HepG2 (cell line): ENCODE data around the gene MROH2A. TPM values are rescaled to one million over a fixed set of nuclear protein-coding genes. Genes with fewer than 3 reads are reported as not detected.

Experiments used
- ATAC-seq: fragments of 200-7000 bp; cut with Tn5 transposase; 3 replicates; pipeline ENCODE4 v1.9.1; 2020; ENCODE audit warnings: mild to moderate bottlenecking, moderate library complexity
- BruUV-seq: library from RNA; stranded (reverse); fragments of 400-500 nt; replicated peaks from 2 replicates; lab custom pipeline; 2021; lab: Mats Ljungman, UMichigan
- CTCF ChIA-PET: fragments of 300-600 bp; formaldehyde crosslinking; extraction: SDS; loops from one replicate; lab custom pipeline; 2021; ENCODE audit warnings: low total read pairs, inconsistent platforms, low intra/inter-chr PET ratio; lab: Yijun Ruan, JAX
- POLR2A ChIA-PET: fragments of 350-600 bp; sonication (Branson Sonifier 250); formaldehyde crosslinking; loops from one replicate; lab custom pipeline; 2020; ENCODE audit warnings: antibody characterized with exemption, inconsistent platforms; lab: Yijun Ruan, JAX
- DNase-seq: peaks from one replicate; pipeline ENCODE4 v3.0.0-alpha.2; 2015; ENCODE audit warnings: low spot score
- FAIRE-seq: peaks from 3 replicates; lab custom pipeline; 2011; peaks lifted over from hg19 to GRCh38; lab: Jason Lieb, UNC
- H2AFZ ChIP-seq: one replicate; pipeline ENCODE4 v1.6.1; 2011; ENCODE audit warnings: low read length, inconsistent platforms
- H3K27ac ChIP-seq: fragments of 300-600 bp; 3 replicates; pipeline ENCODE4 v1.8.0; 2011; ENCODE audit warnings: mixed run types, mild to moderate bottlenecking, mixed read lengths, low read length, inconsistent platforms; ENCODE audit not compliant: insufficient read depth; ENCODE audit errors: extremely low read length
- H3K27me3 ChIP-seq, 2 experiments: fragments of 200-600 bp in 1 of 2; 2 replicates in 1 of 2; 3 replicates in 1 of 2; pipeline versions ENCODE4 v1.6.0 to v1.8.0; 2011; ENCODE audit warnings: low read length in 2 of 2, mild to moderate bottlenecking in 2 of 2, moderate library complexity in 2 of 2, inconsistent platforms in 1 of 2; ENCODE audit not compliant: insufficient read depth in 2 of 2, control insufficient read depth in 1 of 2
- H3K36me3 ChIP-seq, 2 experiments: fragments of 200-600 bp in 1 of 2; replicated peaks in 1 of 2; 2 replicates in 1 of 2; 3 replicates in 1 of 2; pipeline versions ENCODE4 v1.5.1 to v1.8.0; 2011; ENCODE audit warnings: low read length in 2 of 2, inconsistent platforms in 1 of 2; ENCODE audit not compliant: insufficient read depth in 2 of 2, control insufficient read depth in 1 of 2
- H3K4me1 ChIP-seq: 2 replicates; pipeline ENCODE4 v1.5.1; 2012; ENCODE audit warnings: low read length, inconsistent platforms; ENCODE audit not compliant: insufficient read depth
- H3K4me2 ChIP-seq: 2 replicates; pipeline ENCODE4 v1.6.0; 2011; ENCODE audit warnings: low read depth, low read length, inconsistent platforms
- H3K4me3 ChIP-seq, 3 experiments: fragments of 200-600 bp in 1 of 3; sonication (generic), shearing (Covaris generic) in 1 of 3; replicated peaks in 1 of 3; 2 replicates each; pipeline ENCODE4 v1.5.1; 2011 to 2016; ENCODE audit warnings: low read length in 3 of 3, inconsistent platforms in 2 of 3, low read depth in 2 of 3, mild to moderate bottlenecking in 2 of 3, control low read depth in 1 of 3, mixed read lengths in 1 of 3; ENCODE audit not compliant: insufficient read depth in 1 of 3
- H3K79me2 ChIP-seq: one replicate; pipeline ENCODE4 v1.6.1; 2011; ENCODE audit warnings: low read length, inconsistent platforms; ENCODE audit not compliant: insufficient read depth
- H3K9ac ChIP-seq: 2 replicates; pipeline ENCODE4 v1.6.0; 2011; ENCODE audit warnings: mild to moderate bottlenecking, low read depth, low read length, inconsistent platforms; ENCODE audit not compliant: insufficient read depth
- H3K9me3 ChIP-seq: 2 replicates; pipeline ENCODE4 v1.5.1; 2012; ENCODE audit warnings: mild to moderate bottlenecking, low read length
- H4K20me1 ChIP-seq: 2 replicates; pipeline ENCODE4 v1.6.0; 2011; ENCODE audit warnings: inconsistent platforms, mild to moderate bottlenecking, low read length, moderate library complexity; ENCODE audit not compliant: insufficient read depth
- BCL6 ChIP-seq: IDR thresholded peaks from 2 replicates; pipeline ENCODE4 v1.6.1; 2016; ENCODE audit warnings: missing genetic modification reagents, missing compliant biosample characterization
- DPF2 ChIP-seq: sonication (generic); formaldehyde crosslinking; IDR thresholded peaks from 2 replicates; pipeline ENCODE4 v1.4.0; 2020; ENCODE audit warnings: mild to moderate bottlenecking, low read depth, missing genetic modification reagents, borderline replicate concordance
- SALL1 ChIP-seq: sonication (generic); formaldehyde crosslinking; IDR thresholded peaks from 2 replicates; pipeline ENCODE4 v1.8.0; 2022; ENCODE audit warnings: mild to moderate bottlenecking, missing genetic modification reagents
- SNRNP70 ChIP-seq: fragments of 200-400 bp; formaldehyde crosslinking; IDR thresholded peaks from 2 replicates; pipeline ENCODE4 v1.6.1; 2017; ENCODE audit warnings: mild to moderate bottlenecking, low read depth, low read length, moderate library complexity
- ZNF703 ChIP-seq: sonication (generic); formaldehyde crosslinking; IDR thresholded peaks from 2 replicates; pipeline ENCODE4 v1.5.1; 2020; ENCODE audit warnings: missing genetic modification reagents, mild to moderate bottlenecking, moderate library complexity, borderline replicate concordance
- WGBS: methylation state at CpG from one replicate; pipeline ENCODE4 v1.1.6; 2017; ENCODE audit warnings: low lambda C conversion rate; 5-methylcytosine and 5-hydroxymethylcytosine counted together
- in situ Hi-C: cut with HindIII; loops from 2 replicates; pipeline ENCODE4 v1.10.0; 2017; ENCODE audit warnings: low pct_unique_long_range_greater_than_20kb; ENCODE audit not compliant: extremely low pct_ligation_motif_present
- intact Hi-C: fragments of 100-400 bp; cut with micrococcal nuclease; formaldehyde crosslinking; loops from one replicate; pipeline ENCODE4 v1.10.0; 2022; ENCODE audit not compliant: unreplicated experiment
- polyA plus RNA-seq, 8 experiments: library from polyadenylated mRNA; depleted of rRNA in 3 of 8; stranded (reverse) in 7 of 8; unstranded in 1 of 8; fragments of >200 nt; fragmentation: Illumina TruSeq in 4 of 8; extraction: Trizol in 4 of 8; gene quantifications; 2 replicates each; pipeline versions ENCODE4 v1.2.1 to v1.2.3, GENCODE V29; 2011 to 2016; ENCODE audit warnings: low read depth in 4 of 8, missing spikeins in 1 of 8, mixed read lengths in 1 of 8; ENCODE audit not compliant: insufficient read depth in 1 of 8
- total RNA-seq, 5 experiments: library from RNA; depleted of rRNA; stranded (reverse); fragments of >200 nt; fragmentation: Illumina TruSeq; extraction: Trizol; gene quantifications; 2 replicates each; pipeline ENCODE4 v1.2.3, GENCODE V29; 2016; ENCODE audit warnings: low read depth in 1 of 5
- TF ChIP-seq, protein P1 (sequence below): sonication (generic); formaldehyde crosslinking; IDR thresholded peaks from 2 replicates; pipeline ENCODE4 v1.5.0; 2020; ENCODE audit warnings: mild to moderate bottlenecking, missing genetic modification reagents, moderate library complexity
- TF ChIP-seq, protein P2 (sequence below): sonication (generic); formaldehyde crosslinking; IDR thresholded peaks from 2 replicates; pipeline ENCODE4 v1.5.1; 2020; ENCODE audit warnings: missing genetic modification reagents, mild to moderate bottlenecking, borderline replicate concordance
- TF ChIP-seq, protein P3 (sequence below): fragments of 450-650 bp; IDR thresholded peaks from 2 replicates; pipeline ENCODE4 v1.6.1; 2016
- TF ChIP-seq, protein P4 (sequence below): sonication (generic); formaldehyde crosslinking; IDR thresholded peaks from 2 replicates; pipeline ENCODE4 v1.4.0; 2020; ENCODE audit warnings: missing genetic modification reagents

MROH2A gene
- total and polyA plus RNA-seq, 2 of the 13 experiments (the other 11 are each of a cell fraction or from before 2014, with no cell fraction given) = 0.03 to 0.04 TPM

DNA sequence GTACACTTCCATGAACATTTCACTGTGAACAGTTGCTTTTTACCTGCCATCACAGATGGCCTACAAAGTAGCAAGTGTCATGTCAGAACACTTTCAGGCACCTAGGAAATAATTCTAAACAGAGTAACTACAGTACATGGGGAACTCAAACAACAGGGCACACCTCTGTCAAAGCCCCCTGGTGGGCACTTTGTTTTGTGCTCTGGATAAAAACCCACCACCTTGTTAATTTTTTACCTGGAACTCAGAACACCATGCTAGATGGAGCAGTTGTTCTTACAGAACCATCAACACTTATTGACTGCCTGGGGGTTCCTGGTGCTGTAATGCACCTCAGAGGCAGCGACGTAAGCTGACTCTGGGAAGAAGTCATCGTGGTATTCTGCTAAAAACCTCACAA lies 87.7 kb downstream of the MROH2A start:
- no peak overlapping the region for H3K27ac ChIP-seq
- H3K9ac ChIP-seq = no peak overlapping the region
- H3K79me2 ChIP-seq = no peaks in the 10 kb centered on the region
- H3K27me3 ChIP-seq = 0 out of 5 replicates have a peak, but pooled peaks cover 0 to 5% of the 10 kb centered on the region in 2 experiments
- in situ Hi-C loops = no loop called here
- POLR2A ChIA-PET = no interaction called here
- intact Hi-C loops = no loop called here
- no peaks in the 10 kb centered on the region for H4K20me1 ChIP-seq
- BruUV-seq = no TSS peak
- no peaks in the 10 kb centered on the region for H3K9me3 ChIP-seq
- ATAC-seq (peak; percentile 88), FAIRE-seq (no peak)
- H3K36me3 ChIP-seq = no peaks in the 10 kb centered on the region
- H3K4me1 ChIP-seq = no peaks in the 10 kb centered on the region
- WGBS = 65% methylated on average over 3 of the region's 3 CpGs
- TF ChIP-seq, protein P1, sequence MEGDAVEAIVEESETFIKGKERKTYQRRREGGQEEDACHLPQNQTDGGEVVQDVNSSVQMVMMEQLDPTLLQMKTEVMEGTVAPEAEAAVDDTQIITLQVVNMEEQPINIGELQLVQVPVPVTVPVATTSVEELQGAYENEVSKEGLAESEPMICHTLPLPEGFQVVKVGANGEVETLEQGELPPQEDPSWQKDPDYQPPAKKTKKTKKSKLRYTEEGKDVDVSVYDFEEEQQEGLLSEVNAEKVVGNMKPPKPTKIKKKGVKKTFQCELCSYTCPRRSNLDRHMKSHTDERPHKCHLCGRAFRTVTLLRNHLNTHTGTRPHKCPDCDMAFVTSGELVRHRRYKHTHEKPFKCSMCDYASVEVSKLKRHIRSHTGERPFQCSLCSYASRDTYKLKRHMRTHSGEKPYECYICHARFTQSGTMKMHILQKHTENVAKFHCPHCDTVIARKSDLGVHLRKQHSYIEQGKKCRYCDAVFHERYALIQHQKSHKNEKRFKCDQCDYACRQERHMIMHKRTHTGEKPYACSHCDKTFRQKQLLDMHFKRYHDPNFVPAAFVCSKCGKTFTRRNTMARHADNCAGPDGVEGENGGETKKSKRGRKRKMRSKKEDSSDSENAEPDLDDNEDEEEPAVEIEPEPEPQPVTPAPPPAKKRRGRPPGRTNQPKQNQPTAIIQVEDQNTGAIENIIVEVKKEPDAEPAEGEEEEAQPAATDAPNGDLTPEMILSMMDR = peak; percentile 35
- TF ChIP-seq SALL1 = no peak
- TF ChIP-seq, all 625 proteins: peak for 1
- DNase-seq = peak; percentile 43
- Histone ChIP-seq H3K4me3 (no peak overlapping the region), H3K4me2 (no peak overlapping the region), H2AFZ (no peak overlapping the region)
- CTCF ChIA-PET = no interaction called here

DNA sequence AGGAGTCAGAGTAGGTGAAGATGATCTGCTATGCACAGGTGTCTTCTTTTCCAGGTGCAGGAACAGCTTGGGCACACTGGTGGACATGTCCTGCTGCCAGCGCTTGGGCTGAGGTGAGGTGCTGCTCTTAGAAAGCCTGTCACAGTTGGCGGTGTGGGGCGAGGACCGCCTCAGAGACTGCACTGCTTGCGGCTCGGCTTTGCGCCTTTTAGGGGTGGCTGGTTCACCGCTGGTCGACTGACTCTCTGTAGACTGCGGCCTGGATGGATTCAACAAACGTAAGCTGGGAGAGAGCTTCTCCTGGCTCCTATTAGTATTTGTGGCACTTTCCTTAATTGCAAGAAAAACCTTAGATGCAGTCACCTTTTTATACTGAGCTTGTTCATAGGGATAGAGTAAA lies 88.3 kb downstream of the MROH2A start:
- Histone ChIP-seq H3K27ac (no peak overlapping the region), H4K20me1 (no peaks in the 10 kb centered on the region), H3K4me1 (no peaks in the 10 kb centered on the region), H3K79me2 (no peaks in the 10 kb centered on the region), H3K9ac (no peak overlapping the region), H3K4me3 (no peak overlapping the region), H3K27me3 (0 out of 5 replicates have a peak, but pooled peaks cover 0 to 5% of the 10 kb centered on the region in 2 experiments), H3K4me2 (no peak overlapping the region), H2AFZ (no peak overlapping the region), H3K9me3 (no peaks in the 10 kb centered on the region), H3K36me3 (no peaks in the 10 kb centered on the region)
- FAIRE-seq (no peak), DNase-seq (no peak), ATAC-seq (no peak)
- POLR2A ChIA-PET = no interaction called here
- WGBS = 88% methylated on average over 10 of the region's 11 CpGs
- CTCF ChIA-PET = no interaction called here
- TF ChIP-seq BCL6 (CRISPR knock-in tag) (no peak), DPF2 (no peak), SNRNP70 (no peak), ZNF703 (no peak)
- TF ChIP-seq, protein P2, sequence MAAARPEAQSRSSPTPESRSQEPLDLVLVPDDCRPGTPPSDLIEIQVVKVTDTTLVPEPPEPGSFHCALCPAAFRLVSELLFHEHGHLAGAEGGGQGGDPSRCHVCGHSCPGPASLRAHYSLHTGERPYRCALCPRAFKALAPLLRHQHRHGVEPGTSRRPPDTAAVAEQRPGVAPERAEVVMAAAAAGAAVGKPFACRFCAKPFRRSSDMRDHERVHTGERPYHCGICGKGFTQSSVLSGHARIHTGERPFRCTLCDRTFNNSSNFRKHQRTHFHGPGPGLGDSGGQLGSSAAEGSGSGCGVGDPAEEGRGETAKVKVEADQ (CRISPR knock-in tag) = no peak
- TF ChIP-seq, protein P3, sequence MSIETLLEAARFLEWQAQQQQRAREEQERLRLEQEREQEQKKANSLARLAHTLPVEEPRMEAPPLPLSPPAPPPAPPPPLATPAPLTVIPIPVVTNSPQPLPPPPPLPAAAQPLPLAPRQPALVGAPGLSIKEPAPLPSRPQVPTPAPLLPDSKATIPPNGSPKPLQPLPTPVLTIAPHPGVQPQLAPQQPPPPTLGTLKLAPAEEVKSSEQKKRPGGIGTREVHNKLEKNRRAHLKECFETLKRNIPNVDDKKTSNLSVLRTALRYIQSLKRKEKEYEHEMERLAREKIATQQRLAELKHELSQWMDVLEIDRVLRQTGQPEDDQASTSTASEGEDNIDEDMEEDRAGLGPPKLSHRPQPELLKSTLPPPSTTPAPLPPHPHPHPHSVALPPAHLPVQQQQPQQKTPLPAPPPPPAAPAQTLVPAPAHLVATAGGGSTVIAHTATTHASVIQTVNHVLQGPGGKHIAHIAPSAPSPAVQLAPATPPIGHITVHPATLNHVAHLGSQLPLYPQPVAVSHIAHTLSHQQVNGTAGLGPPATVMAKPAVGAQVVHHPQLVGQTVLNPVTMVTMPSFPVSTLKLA = no peak
- TF ChIP-seq, protein P4, sequence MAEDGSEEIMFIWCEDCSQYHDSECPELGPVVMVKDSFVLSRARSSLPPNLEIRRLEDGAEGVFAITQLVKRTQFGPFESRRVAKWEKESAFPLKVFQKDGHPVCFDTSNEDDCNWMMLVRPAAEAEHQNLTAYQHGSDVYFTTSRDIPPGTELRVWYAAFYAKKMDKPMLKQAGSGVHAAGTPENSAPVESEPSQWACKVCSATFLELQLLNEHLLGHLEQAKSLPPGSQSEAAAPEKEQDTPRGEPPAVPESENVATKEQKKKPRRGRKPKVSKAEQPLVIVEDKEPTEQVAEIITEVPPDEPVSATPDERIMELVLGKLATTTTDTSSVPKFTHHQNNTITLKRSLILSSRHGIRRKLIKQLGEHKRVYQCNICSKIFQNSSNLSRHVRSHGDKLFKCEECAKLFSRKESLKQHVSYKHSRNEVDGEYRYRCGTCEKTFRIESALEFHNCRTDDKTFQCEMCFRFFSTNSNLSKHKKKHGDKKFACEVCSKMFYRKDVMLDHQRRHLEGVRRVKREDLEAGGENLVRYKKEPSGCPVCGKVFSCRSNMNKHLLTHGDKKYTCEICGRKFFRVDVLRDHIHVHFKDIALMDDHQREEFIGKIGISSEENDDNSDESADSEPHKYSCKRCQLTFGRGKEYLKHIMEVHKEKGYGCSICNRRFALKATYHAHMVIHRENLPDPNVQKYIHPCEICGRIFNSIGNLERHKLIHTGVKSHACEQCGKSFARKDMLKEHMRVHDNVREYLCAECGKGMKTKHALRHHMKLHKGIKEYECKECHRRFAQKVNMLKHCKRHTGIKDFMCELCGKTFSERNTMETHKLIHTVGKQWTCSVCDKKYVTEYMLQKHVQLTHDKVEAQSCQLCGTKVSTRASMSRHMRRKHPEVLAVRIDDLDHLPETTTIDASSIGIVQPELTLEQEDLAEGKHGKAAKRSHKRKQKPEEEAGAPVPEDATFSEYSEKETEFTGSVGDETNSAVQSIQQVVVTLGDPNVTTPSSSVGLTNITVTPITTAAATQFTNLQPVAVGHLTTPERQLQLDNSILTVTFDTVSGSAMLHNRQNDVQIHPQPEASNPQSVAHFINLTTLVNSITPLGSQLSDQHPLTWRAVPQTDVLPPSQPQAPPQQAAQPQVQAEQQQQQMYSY (CRISPR knock-in tag) = no peak
- intact Hi-C loops (no loop called here), in situ Hi-C loops (no loop called here)
- no TSS peak for BruUV-seq
